ENCODE data around the gene RRP1. TPM values are rescaled to one million over a fixed set of nuclear protein-coding genes. Genes with fewer than 3 reads are reported as not detected.
A peak's percentile ranks its signal among the peaks of the same experiment; 100 is the strongest.

The RRP1 gene
- polyA plus RNA-seq, 2 of the 4 experiments (the other 2 are of a cell fraction) = 15.4 to 29.5 TPM

GRCh38 chr21:43790010-43790524, 690 bp downstream of the RRP1 start:
- Histone ChIP-seq H3K4me2 (peak overlapping the region; percentile 82), H3K4me1 (peaks cover 8% of the 10 kb centered on the region; the same call in 1 of the 3 replicates), H3K4me3 (peak overlapping the region; percentile 91), H3K9me3 (no peaks in the 10 kb centered on the region), H3K27ac (peak overlapping the region; percentile 76 to 99)
- no peak for ATAC-seq
- 0% methylated on average over 8 of the region's 13 CpGs for WGBS (ENCODE audit: missing lambda C conversion rate)
- no peak for TF ChIP-seq FOSL2 (IDR thresholded peaks at IDR 0.05)
- TF ChIP-seq FOSL2 (CRISPR knock-in tag; IDR thresholded peaks at IDR 0.05) = no peak
- no peak for TF ChIP-seq JUN (IDR thresholded peaks at IDR 0.05)
- TF ChIP-seq HOXB13 (CRISPR knock-in tag; IDR thresholded peaks at IDR 0.05; ENCODE audit: low read depth) = no peak
- no peak for TF ChIP-seq TFCP2L1 (CRISPR knock-in tag; IDR thresholded peaks at IDR 0.05)
- no peak for TF ChIP-seq POLR2A (IDR thresholded peaks at IDR 0.05; ENCODE audit: low read length)
- TF ChIP-seq NFE2L2 (conservative IDR thresholded peaks at IDR 0.05; ENCODE audit: low read length) = no peak
- TF ChIP-seq RNF2 (IDR thresholded peaks at IDR 0.05; ENCODE audit: borderline replicate concordance, low read depth) = no peak
- TF ChIP-seq MAZ (IDR thresholded peaks at IDR 0.05; ENCODE audit: borderline replicate concordance, low read depth, low read length) = no peak
- ChIA-PET CTCF (interaction anchor here (0.6 to 2.7 kb wide), 10 partner anchors 9 to 208 kb away, joined by 3 to 12 read pairs (median 4); no protein-coding TSS in a partner anchor), POLR2A (no interaction called here)
- DNase-seq (ENCODE audit: low read depth in 1 of 2, low spot score in 1 of 2) = no peak
- FAIRE-seq = no peak

GRCh38 chr21:43792406-43792805, 3.0 kb downstream of the RRP1 start:
- no peak overlapping the region for H3K27ac ChIP-seq
- ChIA-PET POLR2A (no interaction called here), CTCF (no interaction called here)
- WGBS (ENCODE audit: missing lambda C conversion rate) = 84% methylated on average over 8 of the region's 8 CpGs
- no peak for TF ChIP-seq RFX5 (IDR thresholded peaks at IDR 0.05)
- no peak for TF ChIP-seq PHF8 (IDR thresholded peaks at IDR 0.05; ENCODE audit: borderline replicate concordance, low read depth)
- no peak for TF ChIP-seq RARB (CRISPR knock-in tag; IDR thresholded peaks at IDR 0.05)
- TF ChIP-seq EHMT2 (IDR thresholded peaks at IDR 0.05; ENCODE audit: low read depth) = no peak
- TF ChIP-seq BHLHE40 (IDR thresholded peaks at IDR 0.05; ENCODE audit: low read depth, low read length) = no peak
- no peak for TF ChIP-seq NR3C1 (IDR thresholded peaks at IDR 0.05)
- TF ChIP-seq HMGXB4 (CRISPR knock-in tag; IDR thresholded peaks at IDR 0.05; ENCODE audit: borderline replicate concordance) = no peak
- TF ChIP-seq, protein P1, sequence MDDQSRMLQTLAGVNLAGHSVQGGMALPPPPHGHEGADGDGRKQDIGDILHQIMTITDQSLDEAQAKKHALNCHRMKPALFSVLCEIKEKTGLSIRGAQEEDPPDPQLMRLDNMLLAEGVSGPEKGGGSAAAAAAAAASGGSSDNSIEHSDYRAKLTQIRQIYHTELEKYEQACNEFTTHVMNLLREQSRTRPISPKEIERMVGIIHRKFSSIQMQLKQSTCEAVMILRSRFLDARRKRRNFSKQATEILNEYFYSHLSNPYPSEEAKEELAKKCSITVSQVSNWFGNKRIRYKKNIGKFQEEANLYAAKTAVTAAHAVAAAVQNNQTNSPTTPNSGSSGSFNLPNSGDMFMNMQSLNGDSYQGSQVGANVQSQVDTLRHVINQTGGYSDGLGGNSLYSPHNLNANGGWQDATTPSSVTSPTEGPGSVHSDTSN (IDR thresholded peaks at IDR 0.05) = no peak
- TF ChIP-seq CTCF (IDR thresholded peaks at IDR 0.05) = no peak
- no peak for TF ChIP-seq POLR2AphosphoS2 (conservative IDR thresholded peaks at IDR 0.05; ENCODE audit: low read length)
- no peak for TF ChIP-seq RCOR1 (IDR thresholded peaks at IDR 0.05; ENCODE audit: low read depth, low read length)
- TF ChIP-seq KDM1A (IDR thresholded peaks at IDR 0.05; ENCODE audit: low read depth) = no peak
- no peak for TF ChIP-seq E2F6 (IDR thresholded peaks at IDR 0.05; ENCODE audit: borderline replicate concordance, low read depth)
- TF ChIP-seq CBX8 (IDR thresholded peaks at IDR 0.05) = no peak
- no peaks in the 10 kb centered on the region for H3K9me3 ChIP-seq
- H3K4me1 ChIP-seq = peaks cover 8% of the 10 kb centered on the region; the same call in 1 of the 3 replicates
- no peak for DNase-seq (ENCODE audit: low read depth in 1 of 2, low spot score in 1 of 2)
- H3K4me2 ChIP-seq = no peak overlapping the region
- ATAC-seq = no peak
- H3K4me3 ChIP-seq = no peak overlapping the region
- no peak for FAIRE-seq
